NCI-H748 (cell line): ENCODE measurements around the gene HNRNPA2B1.
"Not testable (repeated sequence)": the region's sequence is repeated elsewhere in the genome, so short reads cannot be mapped to it uniquely, and the experiment has no call there.

Source experiments
- DNase-seq: peaks from one replicate; lab custom pipeline; 2025; ENCODE audit not compliant: unreplicated experiment; lab: John Stamatoyannopoulos, UW

HNRNPA2B1 gene

GRCh38 chr7:26147646-26148306 is 52.8 kb downstream of the HNRNPA2B1 start:
- DNase-seq = not testable (repeated sequence)

GRCh38 chr7:26147030-26147429 is 53.5 kb downstream of the HNRNPA2B1 start:
- no peak for DNase-seq

- no peak for DNase-seq
Observed at GRCh38 chr7:26145238-26145637, 55.3 kb downstream of the HNRNPA2B1 start.

- no peak for DNase-seq
Observed at GRCh38 chr7:26144184-26145080, 56.1 kb downstream of the HNRNPA2B1 start.

- no peak for DNase-seq
Observed at GRCh38 chr7:26143298-26144048, 57.1 kb downstream of the HNRNPA2B1 start.

GRCh38 chr7:26141077-26141476 is 59.5 kb downstream of the HNRNPA2B1 start:
- no peak for DNase-seq

- no peak for DNase-seq
Observed at GRCh38 chr7:26140380-26140779, 60.2 kb downstream of the HNRNPA2B1 start.
